GM19035 (cell line): ENCODE data around the gene ZNF579.
"Not testable (repeated sequence)": the region's sequence is repeated elsewhere in the genome, so short reads cannot be mapped to it uniquely, and the experiment has no call there.

Experiments
- ATAC-seq: cut with Tn5 transposase; IDR thresholded peaks from one replicate; pipeline ENCODE4 v1.9.1; 2021; ENCODE audit not compliant: unreplicated experiment

Gene ZNF579

GRCh38 chr19:55541091-55541490, 39.6 kb downstream of the ZNF579 start:
- ATAC-seq, result no peak

GRCh38 chr19:55540619-55541018, 40.0 kb downstream of the ZNF579 start:
- ATAC-seq, result no peak

GRCh38 chr19:55539090-55539984, 41.3 kb downstream of the ZNF579 start:
- no peak for ATAC-seq

- no peak for ATAC-seq
Observed at GRCh38 chr19:55538132-55538531, 42.5 kb downstream of the ZNF579 start.

- no peak for ATAC-seq
Observed at GRCh38 chr19:55537741-55538111, 42.9 kb downstream of the ZNF579 start.

- no peak for ATAC-seq
Observed at GRCh38 chr19:55536951-55537740, 43.5 kb downstream of the ZNF579 start, which contains the start of gene SBK2. Gene SBK2 (minus strand): TSS chr19:55537133. CDS start chr19:55536294, 839 bp downstream.

GRCh38 chr19:55536366-55536765, 44.3 kb downstream of the ZNF579 start:
- no peak for ATAC-seq

GRCh38 chr19:55535965-55536350, 44.7 kb downstream of the ZNF579 start:
- no peak for ATAC-seq

- ATAC-seq, result no peak
Observed at GRCh38 chr19:55535173-55535964, 45.3 kb downstream of the ZNF579 start.

GRCh38 chr19:55534280-55534679, 46.4 kb downstream of the ZNF579 start:
- ATAC-seq, result not testable (repeated sequence)

GRCh38 chr19:55530996-55531395, 49.7 kb downstream of the ZNF579 start:
- ATAC-seq, result no peak

GRCh38 chr19:55529636-55530234, 50.9 kb downstream of the ZNF579 start:
- ATAC-seq, result no peak

- no peak for ATAC-seq
Observed at GRCh38 chr19:55528030-55528803, 52.4 kb downstream of the ZNF579 start.

GRCh38 chr19:55527197-55528029, 53.2 kb downstream of the ZNF579 start:
- no peak for ATAC-seq
